SH-SY5Y (cell line): ENCODE measurements around the gene FGF3.

Experiments used
- GATA2 ChIP-seq: IDR thresholded peaks from 2 replicates; pipeline ENCODE4 v1.6.1; 2011; ENCODE audit warnings: mild to moderate bottlenecking, low read depth, low read length
- GATA3 ChIP-seq: IDR thresholded peaks from 2 replicates; pipeline ENCODE4 v1.6.1; 2011; ENCODE audit warnings: low read depth, mild to moderate bottlenecking, low read length, moderate library complexity

FGF3 gene

GRCh38 chr11:69791276-69792180, 27.7 kb downstream of the FGF3 start:
- TF ChIP-seq GATA2, result no peak
- TF ChIP-seq GATA3, result no peak

DNA sequence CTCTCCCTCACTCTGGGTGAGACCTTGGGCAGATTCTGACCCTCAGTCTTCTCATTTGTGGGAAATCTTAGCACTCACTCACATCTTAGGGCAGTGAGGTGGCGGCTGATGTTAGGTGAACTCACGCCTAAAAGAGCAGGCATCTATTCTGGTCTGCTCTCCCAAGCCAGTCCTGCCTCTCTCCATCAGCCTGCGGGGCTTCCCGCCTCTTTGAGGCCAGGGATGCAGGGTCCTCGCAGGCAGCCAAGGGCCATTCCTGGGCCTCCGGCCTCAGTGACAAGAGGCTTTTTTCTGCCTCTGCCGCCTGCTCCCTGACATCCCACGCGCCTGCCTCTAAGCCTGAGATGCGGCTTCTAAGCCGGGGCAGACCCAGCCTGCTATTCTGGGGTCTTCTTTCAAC, 30.3 kb downstream of the FGF3 start:
- TF ChIP-seq GATA2 (no peak), GATA3 (no peak)

DNA sequence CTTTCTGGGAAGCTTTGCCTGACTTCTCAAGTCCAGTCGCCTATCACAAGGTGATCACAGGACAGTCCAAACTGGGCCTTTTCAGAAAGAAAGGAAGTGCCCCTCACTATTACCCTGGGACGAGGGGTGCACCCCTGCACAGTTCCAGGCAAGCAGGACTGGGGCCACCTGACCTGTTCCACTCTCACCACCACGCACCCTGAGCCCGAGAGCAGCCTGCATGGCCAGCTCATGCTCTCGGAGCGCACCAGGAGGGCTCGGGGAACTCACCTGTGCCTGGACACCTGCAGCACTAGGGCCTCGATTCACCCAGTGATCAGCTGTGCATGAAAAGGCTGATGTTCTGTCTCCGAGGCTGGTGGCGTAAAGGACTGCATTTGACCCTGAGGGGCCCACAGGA, 31.3 kb downstream of the FGF3 start:
- TF ChIP-seq GATA2 (no peak), GATA3 (no peak)

GRCh38 chr11:69787457-69787856, 31.8 kb downstream of the FGF3 start:
- TF ChIP-seq GATA3 (no peak), GATA2 (no peak)

- TF ChIP-seq GATA3 (no peak), GATA2 (no peak)
Observed at GRCh38 chr11:69781241-69781640, 38.0 kb downstream of the FGF3 start.

DNA sequence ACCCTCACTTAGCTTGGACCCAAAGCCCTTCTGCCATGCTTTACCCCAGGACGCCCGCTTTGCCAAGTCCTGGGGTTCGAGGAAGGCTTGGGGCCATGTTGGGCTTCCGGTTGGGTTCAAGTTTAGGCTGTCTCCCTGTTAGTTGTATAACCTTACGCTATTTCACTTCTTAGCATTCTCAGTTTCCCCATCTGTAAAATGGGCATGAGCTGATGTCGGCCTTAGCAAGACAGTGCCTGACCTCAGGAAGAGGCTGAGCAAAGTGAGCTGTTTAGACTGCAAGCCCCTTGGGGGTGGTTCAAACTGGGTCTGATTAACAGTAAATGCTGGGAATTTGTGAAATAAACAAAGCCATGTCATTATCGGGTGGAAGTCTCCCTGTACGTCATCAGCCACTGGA, 40.8 kb downstream of the FGF3 start:
- TF ChIP-seq GATA3 (no peak), GATA2 (no peak)

GRCh38 chr11:69775163-69775755, 44.0 kb downstream of the FGF3 start, which contains the start of gene FGF4:
Gene FGF4 (minus strand): TSS chr11:69775341. CDS start chr11:69775084, 257 bp downstream.
- TF ChIP-seq GATA2 (no peak), GATA3 (no peak)

- TF ChIP-seq GATA3, result no peak
- no peak for TF ChIP-seq GATA2
Observed at GRCh38 chr11:69774354-69775162, 44.7 kb downstream of the FGF3 start.

GRCh38 chr11:69773626-69774353, 45.4 kb downstream of the FGF3 start:
- no peak for TF ChIP-seq GATA2
- TF ChIP-seq GATA3, result no peak

DNA sequence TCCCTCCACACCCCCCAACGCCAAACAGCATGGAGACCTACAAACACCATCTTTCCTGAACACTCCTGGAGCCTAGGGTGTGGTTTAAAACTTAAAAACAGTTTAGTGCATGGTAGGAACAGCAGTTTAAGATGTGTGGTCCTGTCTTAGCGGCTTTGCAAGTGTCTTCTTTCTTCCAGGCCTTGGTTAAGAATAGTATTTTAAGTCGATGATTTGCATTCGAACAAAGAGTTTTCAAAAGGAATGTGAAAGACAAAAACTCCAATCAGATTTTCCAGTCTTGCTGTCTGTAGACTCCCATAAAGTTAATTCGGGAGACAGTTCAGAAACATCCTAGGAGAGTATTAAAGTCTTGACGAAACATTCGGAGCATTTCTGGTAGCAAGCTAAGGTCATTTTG, 47.8 kb downstream of the FGF3 start:
- no peak for TF ChIP-seq GATA2
- TF ChIP-seq GATA3, result no peak

- TF ChIP-seq GATA3 (no peak), GATA2 (no peak)
Observed at GRCh38 chr11:69770540-69770939, 48.7 kb downstream of the FGF3 start.

- TF ChIP-seq GATA3 (no peak), GATA2 (no peak)
Observed at GRCh38 chr11:69765498-69765995, 53.7 kb downstream of the FGF3 start.

DNA sequence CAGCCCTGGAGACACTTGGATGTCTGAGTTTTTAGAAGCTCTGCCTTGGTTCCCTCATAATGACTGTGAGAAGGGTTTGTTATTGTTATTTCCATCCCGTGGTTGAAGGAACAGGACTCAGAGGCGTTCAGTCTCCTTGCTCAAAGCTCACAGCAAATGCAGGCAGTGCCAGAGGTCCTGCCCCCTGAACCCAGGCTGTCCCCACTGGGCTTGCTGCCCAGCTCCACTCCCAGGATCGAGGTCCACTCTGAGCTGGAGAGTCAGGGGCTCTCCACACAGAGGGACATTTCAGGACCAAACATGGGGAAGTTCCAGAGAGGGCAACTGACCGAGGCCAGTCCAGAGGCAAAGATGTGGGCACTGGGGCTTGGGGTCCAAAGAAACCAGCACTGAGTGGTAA, 58.9 kb downstream of the FGF3 start:
- no peak for TF ChIP-seq GATA2
- no peak for TF ChIP-seq GATA3
